HT1080 (cell line): Measurements from ENCODE around the gene SH3GL3. TPM values are rescaled to one million over a fixed set of nuclear protein-coding genes. Genes with fewer than 3 reads are reported as not detected.
A peak's percentile ranks its signal among the peaks of the same experiment; 100 is the strongest.

Experiments
- DNase-seq: peaks from one replicate; pipeline ENCODE4 v3.0.0-alpha.2; 2015; ENCODE audit warnings: low read depth
- total RNA-seq: library from RNA; depleted of rRNA; stranded (reverse); fragments of >200 nt; shearing (Covaris generic); gene quantifications from 2 replicates; pipeline ENCODE4 v1.2.3, GENCODE V29; 2014

The SH3GL3 gene
- total RNA-seq, 1 experiment from 2014 or later = 2.1 TPM

DNA sequence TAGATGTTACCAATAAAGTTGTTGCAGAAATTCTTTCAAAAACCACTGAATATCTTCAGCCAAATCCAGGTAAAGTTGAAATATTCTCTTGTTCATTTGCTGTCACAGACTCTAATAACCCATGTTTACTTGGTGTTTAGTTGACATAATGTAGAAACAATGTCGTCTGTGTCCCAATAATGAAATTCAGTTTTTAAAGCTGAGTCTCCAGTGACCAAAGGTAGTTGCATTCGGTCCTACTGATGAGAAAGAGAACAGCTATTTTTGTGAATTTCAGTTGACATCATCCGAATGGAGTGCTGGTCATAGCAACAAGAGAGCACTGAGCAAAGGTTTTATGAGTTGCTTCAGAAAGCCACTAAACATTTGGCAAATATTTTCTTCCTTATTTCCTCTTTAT lies 118.0 kb downstream of the SH3GL3 start:
- no peak for DNase-seq

DNA sequence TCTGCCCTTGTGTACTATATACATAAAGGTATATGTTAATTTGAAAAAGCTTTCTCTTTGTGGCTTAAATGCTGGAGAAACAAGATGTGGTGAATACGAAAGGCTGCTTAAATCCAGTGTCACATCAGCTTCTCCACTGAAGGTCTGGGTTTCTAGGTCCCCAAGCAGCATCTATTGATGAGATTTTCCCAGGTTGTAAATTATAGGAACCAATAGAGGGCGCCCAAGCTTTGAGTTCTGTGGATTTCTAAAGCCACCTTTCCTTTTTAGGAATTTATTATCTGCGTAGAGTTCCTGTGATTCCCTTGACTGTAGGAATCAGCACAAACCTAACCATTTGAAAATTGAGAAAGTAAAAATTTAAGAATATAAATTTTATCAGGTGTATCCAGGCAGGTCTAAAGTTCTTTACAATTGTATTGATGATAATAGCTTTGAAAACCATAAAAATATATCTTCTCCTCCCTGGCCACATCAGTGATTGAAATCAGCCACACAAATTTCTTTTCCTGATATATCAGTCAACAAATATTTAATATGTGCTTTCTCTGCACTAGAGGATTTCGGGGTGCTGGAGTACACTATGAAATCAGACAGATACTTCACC lies 118.5 kb downstream of the SH3GL3 start:
- DNase-seq = peak; percentile 34

- peak; percentile 11 for DNase-seq
Measured at GRCh38 chr15:83567318-83567717, 120.2 kb downstream of the SH3GL3 start.

DNA sequence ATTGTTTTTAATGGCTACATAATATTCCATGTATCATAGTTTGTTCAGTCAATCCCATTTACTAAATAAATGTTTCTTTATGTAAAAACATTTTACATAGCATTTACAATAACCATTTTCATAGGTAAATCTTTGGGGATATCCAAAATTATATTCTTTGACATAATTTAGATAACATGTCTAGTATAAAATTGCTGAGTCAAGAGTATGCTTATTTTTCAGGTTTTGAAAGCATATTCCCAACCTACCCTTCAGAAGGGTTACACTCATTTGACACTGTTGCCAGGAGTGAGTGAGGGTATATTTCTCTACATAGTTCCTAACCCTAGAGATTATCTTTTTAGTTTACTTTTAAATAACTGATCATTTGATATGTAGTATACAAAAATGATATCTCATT lies 122.2 kb downstream of the SH3GL3 start:
- no peak for DNase-seq

DNA sequence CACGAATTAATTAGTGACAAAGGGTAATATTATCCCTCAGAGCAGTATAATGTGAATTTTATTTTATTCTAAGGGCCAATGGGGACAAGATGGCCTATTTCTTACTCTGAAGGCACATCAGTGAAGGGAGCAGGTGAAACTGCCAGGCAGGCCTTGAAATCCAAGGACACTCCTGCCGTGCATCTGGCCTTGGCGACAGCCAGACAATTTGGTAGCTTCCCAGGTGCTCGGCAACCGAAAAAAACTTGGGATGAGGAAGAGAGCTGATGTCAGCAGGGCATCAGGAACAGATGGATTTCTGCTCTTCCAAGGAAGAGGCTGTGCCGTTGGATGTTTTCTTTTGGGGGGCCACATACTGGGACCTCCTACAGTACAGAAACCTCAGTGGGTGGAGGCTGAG lies 123.6 kb downstream of the SH3GL3 start:
- DNase-seq = no peak

DNA sequence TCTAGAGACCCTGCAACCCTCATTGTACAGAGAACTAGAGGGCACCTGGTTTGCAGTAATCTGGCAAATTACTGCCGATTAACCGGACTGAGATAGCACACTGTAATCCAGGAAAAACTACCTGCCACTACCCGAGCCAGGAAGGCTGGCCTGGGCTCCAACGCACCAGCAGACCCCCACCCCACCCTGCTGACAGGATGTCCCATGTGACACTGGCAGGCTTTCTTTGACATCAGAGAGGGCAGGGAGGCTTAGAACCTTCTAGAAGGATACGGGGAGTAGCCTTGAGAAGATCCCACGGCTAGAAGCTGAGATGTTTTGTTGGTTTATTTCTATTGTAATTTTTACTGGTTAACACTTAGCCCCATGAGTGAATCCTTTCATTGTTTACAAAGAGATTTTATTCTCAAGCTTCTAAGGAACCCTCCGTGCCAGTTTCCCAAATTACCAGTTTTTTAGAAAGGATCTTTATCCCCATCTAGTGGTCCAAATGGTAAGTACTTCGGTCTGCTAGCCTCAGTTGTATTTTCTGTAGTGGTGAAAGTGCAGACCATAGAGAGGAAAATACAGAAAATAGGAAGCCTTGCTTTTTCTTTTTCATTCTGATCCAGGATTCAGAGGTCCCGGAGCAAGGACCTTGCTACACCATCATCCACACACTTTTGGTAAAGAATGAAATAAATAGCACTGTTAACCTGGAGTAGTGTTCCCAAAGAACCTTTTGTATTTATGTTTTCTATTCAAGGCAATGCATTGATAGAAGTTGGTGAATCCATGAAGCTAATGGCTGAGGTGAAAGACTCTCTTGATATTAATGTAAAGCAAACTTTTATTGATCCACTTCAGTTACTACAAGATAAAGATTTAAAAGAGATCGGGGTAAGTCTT lies 124.9 kb downstream of the SH3GL3 start:
- peak; percentile 12 for DNase-seq

DNA sequence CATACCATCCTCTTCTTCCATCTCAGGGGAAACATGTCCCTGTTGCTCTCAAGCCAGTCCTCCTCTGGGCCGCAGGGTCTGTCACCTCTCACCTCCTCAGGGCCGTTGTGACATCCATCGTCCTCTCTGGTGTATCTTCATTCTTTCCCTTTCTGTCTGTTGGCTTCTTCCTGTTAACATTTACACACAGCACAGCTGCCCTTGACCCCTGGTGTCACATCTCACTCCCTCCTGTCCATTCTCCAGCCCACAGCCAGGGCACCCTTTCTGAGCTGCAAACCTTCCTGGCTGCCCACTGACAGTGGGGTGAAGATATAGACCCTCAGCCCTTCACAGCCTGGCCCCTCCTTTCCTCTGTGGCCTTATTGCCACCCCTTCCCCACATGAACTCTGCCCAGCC lies 127.2 kb downstream of the SH3GL3 start:
- no peak for DNase-seq

DNA sequence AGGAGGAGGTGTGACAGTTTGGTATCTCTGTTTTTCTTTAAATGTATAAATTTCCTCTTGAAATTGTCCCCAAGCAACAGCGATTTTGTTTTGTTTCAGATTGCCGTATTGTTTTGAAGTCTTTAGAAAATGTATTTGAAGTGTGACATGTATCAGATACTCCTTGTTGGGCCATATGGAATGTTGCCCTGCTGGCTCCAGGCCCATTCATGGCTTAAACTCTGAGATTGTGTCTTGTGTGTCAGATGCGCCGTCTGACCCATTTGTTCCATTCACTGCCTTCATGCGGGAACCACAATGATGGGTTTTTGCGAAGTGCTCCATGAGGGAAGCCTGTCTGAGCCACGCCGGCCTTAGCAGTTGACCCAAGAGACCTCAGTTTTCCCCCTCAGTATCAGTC lies 131.6 kb downstream of the SH3GL3 start:
- no peak for DNase-seq

- peak; percentile 78 for DNase-seq
Measured at GRCh38 chr15:83581381-83581780, 134.2 kb downstream of the SH3GL3 start.

GRCh38 chr15:83582381-83582780 lies 135.2 kb downstream of the SH3GL3 start:
- no peak for DNase-seq

GRCh38 chr15:83585601-83586335 lies 138.6 kb downstream of the SH3GL3 start:
- DNase-seq = no peak

DNA sequence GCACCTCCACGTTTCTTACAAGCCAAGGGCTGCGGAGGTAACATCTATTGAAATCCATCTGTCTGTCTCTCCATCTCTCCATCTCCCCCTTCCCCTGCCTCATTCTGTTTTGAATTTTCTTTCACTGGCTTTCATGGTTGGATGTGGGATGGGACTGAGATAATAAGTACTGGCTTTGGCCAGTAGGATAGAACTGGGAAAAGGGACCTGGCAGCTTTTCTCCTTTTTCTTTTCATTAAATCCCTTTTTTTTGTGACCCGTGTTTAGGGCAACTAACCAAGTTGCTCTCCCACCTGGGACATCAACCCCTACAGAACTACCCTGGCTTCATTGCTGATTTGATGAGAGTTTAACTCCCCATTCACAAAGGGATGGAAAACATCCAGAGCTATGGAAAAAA lies 139.9 kb downstream of the SH3GL3 start:
- no peak for DNase-seq

DNA sequence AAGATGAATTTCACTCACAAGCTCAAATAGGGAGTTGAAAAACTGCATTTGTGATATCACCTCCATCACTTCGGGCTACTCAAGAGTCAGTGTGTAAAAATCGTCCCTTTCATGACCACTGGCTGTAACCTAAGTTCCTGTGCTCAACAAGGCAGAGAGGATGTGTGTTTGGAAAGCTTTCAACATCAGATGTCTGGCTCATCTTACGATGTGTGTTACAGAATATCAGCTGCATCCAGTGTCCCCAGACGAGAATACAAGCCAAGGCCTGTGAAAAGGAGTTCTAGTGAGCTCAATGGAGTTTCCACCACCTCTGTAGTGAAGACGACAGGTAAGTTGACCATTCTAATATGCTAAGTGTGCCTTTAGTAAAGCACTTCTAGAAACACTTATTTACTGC lies 141.3 kb downstream of the SH3GL3 start:
- no peak for DNase-seq

DNA sequence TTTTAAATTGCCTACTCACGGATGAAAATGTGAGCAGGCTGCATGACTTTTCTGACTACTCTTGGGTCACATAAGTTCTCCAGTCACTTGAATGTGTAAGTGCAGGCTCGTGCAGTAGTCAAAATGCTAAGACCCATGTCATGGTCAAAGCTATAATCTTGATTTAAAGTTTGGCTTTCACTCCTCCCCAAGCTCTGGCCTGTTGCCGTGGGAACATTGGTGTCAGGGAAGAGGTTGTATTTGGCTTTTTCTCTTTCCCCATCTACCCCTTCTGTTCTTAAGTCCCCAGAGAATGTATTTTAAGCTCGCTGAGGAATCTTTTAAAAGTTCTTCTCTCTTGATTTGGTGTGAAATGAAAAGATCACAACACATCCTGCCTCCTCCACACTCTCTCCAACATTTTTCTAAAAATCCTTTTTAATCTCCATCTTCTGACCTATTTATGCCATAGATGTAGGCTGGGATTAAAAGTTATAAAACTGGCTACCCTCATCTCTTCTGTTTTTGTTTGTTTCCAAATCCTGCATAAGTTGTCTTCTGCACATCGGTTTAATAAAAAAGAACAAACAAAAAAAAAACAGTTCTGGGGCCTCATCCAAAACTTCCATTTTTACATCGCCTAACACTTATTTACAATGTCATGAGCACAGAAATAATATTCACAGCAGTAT lies 145.4 kb downstream of the SH3GL3 start:
- DNase-seq = no peak

GRCh38 chr15:83595191-83595590 lies 148.1 kb downstream of the SH3GL3 start:
- DNase-seq = no peak

DNA sequence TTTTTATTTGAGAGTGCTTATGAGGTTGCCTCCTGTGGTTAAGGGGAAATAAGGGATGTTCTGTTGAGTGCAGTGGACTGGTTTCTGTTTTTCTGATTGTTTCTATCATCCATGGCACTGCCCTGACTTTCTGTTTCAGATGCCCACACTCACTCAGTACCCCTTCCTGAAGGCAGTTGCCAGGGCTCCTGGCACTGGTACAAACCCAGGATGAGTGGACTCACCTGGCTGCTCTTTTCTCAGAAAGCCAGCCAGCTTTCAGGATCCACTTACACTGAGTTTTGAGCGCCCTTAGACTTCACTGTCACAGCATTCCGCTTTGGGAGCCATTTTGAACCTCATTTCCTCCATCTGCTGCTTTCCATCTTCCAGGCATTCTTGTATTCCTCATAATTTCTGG lies 150.9 kb downstream of the SH3GL3 start:
- no peak for DNase-seq

GRCh38 chr15:83602021-83602420 lies 154.9 kb downstream of the SH3GL3 start:
- DNase-seq = peak; percentile 83

- DNase-seq = no peak
Measured at GRCh38 chr15:83604549-83604948, 157.4 kb downstream of the SH3GL3 start.

DNA sequence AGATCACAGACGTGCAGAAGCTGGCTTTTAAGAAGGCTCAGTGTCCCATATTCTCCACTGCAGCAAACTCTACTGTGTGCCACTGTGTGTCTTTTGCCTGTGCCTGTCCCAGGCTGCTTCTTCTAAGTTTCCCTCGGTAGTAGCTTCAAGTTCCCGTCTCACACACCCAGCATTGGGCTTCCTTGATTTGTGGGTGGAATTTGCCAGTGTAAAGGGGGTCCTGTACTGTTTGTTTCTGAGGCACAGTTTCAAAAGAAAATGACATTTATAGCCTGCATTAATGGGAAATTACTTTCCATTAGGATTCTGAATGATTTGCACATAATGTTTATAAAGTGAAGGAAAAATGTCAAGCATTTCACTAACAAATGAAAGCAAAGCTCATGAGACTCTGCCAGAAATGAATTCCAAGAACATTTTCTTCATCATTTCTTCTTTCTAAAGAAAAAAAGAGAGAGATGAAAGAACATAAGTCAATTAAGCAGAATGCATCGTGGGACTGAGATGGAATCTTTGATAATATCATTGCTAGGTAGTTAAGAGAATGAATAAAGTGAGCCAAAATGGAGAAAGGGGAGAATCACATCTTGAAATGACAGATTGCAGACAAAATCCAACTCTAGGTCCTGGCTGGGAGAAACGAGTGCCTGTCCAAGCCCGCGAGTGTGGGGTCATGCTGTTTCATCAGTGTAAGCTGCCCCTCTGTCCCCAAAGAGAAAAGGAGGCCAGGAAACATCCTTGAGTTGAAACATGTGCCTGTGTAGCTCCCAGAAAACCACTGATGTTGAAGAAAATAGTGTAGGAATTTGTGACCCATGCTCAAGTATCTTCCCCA lies 158.2 kb downstream of the SH3GL3 start:
- DNase-seq = no peak

DNA sequence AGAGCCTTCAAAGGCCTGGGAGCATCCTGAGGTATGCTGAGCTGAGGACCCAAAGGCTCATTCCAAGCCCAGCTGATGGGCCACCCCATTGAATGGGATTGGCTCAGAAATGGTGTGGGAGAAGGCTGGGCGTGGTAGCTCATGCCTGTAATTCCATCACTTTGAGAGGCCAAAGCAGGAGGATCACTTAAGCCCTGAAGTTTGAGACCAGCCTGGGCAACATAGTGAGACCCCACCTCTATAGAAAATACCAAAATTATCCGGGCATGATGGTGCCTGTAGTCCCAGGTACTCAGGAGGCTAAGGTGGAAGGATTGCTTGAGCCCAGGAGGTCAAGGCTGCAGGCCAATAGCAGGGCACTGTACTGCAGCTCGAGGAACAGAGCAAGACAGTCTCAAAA lies 163.0 kb downstream of the SH3GL3 start:
- DNase-seq = no peak
